GM12892 (cell line): ENCODE measurements around the gene SIRT2.

ENCODE experiments used
- POLR2A ChIP-seq: IDR thresholded peaks from 2 replicates; pipeline ENCODE4 v1.6.1; 2011; ENCODE audit warnings: low read depth, low read length, control low read depth
- POLR2AphosphoS5 ChIP-seq: IDR thresholded peaks from 2 replicates; pipeline ENCODE4 v1.6.1; 2011; ENCODE audit warnings: low read depth, low read length, control low read depth
- TAF1 ChIP-seq: IDR thresholded peaks from 2 replicates; pipeline ENCODE4 v1.6.1; 2011; ENCODE audit warnings: low read depth, mild to moderate bottlenecking, control low read depth, low read length, borderline replicate concordance

DNA sequence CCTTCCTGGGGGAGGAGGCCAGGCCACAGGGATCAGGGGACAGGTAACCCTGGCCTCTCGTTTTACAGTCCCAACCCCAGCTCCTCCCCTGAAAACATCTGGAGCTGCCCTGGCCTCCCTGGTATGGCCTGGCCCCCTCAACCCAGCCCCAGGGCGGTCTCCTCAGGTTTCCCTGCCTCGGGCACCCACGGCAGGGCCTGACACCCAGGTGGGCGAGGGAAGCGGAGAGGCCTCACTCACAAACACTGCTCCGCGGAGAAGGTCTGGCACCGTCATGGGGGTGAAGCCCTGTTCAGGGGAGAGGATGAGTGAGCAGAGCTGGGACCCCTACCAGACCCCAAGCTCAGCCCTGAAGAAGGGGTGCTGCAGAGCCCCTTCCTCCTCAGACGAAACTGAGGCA is 19.1 kb upstream of the SIRT2 start:
- TF ChIP-seq POLR2A, result no peak
- no peak for TF ChIP-seq POLR2AphosphoS5
- TF ChIP-seq TAF1, result no peak
